HG03045 (cell line): ENCODE results near the gene GSG1L.

Experiments used
- ATAC-seq: cut with Tn5 transposase; IDR thresholded peaks from one replicate; pipeline ENCODE4 v1.9.1; 2021; ENCODE audit warnings: mild to moderate bottlenecking, moderate library complexity; ENCODE audit not compliant: unreplicated experiment

The GSG1L gene

DNA sequence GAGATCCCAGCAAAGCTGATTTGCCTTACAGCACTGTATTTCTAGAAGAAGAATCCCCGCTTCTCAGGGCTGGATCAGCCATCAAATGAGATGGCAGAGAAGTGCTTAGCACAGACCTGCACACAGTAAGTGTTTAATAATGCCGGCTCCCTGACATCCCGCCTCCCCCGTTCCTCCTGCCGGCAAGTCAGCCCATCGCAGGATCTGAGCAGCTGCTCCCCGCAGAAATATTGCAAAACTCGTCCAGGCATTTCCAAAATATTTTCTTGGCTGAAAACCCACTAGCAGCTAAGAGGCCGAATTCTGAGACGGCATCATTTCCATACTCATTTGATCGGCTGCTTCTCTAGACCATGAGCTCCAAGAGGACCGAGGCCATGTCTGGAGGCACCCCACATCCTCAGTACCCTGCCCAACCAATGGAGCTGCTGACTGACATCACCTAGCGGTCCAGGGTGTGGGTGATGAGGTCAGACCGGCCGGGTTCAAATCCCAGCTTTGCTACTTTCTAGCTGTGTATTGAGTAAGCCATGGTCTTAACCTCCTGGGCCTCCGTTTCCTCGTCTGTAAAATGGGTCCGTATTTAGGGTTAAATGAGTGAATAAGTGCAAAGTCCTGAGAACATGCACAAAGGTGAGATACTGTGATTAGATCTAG lies 262.1 kb downstream of the GSG1L start:
- ATAC-seq = no peak

- no peak for ATAC-seq
Measured at GRCh38 chr16:27800817-27801216, 262.7 kb downstream of the GSG1L start.

DNA sequence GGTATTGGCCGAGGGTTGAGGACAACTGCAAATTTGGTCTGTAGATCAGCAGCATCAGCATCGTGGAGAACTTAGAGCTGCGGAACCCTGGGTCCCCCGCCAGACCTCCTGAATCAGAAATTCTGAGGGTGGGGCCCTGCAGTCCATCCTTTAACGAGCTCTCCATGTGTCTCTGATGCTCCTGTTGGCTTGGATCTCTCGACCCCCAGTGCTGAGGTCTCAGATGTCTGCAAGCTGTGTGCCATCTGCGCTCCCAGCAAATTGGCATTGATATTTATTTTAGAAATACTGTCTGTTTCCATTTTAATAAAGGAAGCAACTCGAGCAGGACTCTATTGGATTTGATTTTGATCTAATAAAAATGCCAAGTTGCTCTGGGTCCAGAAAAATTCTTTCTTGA lies 263.6 kb downstream of the GSG1L start:
- no peak for ATAC-seq

GRCh38 chr16:27798241-27798640 lies 265.3 kb downstream of the GSG1L start:
- no peak for ATAC-seq

GRCh38 chr16:27795992-27796614 lies 267.4 kb downstream of the GSG1L start:
- ATAC-seq = no peak

GRCh38 chr16:27793249-27793622 lies 270.3 kb downstream of the GSG1L start:
- ATAC-seq = no peak

DNA sequence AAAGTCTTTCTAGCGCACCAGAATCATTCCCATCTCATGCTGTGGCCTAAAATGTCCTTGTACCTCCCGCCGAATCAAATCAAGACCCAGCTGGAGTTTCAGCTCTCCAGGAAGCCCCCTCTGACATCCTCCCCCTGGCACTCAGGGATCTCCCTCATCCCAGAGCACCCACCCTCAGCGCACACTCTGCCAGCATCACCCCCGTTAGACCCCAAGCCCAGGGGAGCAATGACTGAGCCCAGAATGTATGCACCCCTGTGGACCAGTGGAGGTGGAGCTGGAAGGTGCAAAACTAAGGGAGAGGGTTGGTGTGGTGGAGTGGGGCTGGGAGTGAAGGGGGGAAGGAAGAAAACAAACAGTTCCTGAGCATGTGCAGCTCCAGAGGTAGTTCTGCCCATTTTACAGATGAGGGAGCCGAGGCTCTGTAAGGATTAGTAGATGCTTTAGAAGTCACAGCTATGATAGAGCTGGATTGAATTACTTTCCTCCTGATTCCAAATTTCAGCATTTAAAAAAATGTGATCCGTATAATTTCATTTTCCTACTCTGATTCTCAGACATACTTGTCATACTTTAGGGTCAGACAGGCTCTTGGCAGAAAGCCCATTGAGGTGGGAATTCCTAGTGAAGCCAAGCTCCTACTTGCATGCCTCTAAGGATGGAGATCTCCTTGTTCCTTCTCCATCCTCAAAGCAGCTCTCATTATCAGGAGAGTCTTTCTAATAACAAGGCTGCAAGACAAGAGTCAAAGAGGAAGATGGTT lies 270.8 kb downstream of the GSG1L start:
- ATAC-seq = no peak

- no peak for ATAC-seq
Measured at GRCh38 chr16:27791404-27791719, 272.2 kb downstream of the GSG1L start.

- no peak for ATAC-seq
Measured at GRCh38 chr16:27790546-27791403, 272.7 kb downstream of the GSG1L start.

DNA sequence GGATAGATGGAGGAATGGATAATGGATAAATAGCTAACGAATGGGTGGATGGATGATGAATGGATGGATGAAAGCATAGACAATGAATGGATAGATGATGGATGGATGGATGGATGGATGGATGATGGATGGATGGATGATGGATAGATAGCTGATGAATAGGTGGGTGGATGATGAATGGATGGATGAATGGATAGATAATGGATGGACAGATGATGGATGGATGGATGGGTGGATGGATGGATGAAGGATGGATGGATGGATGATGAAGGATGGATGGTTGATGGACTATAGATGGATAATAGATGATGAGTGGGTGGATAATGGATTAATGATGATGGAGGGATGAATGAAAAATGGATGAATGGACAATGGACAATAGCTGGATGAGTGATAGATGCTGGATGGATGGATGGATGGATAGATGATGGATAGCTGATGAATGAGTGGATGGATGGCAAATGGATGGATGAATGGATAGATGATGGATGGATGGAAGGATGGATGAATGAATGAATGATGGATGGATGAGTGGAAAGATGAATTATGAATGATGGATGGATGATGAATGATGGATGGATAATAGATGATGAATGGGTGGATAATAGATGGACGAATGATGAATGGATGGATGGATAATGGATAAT lies 273.8 kb downstream of the GSG1L start:
- ATAC-seq = no peak

DNA sequence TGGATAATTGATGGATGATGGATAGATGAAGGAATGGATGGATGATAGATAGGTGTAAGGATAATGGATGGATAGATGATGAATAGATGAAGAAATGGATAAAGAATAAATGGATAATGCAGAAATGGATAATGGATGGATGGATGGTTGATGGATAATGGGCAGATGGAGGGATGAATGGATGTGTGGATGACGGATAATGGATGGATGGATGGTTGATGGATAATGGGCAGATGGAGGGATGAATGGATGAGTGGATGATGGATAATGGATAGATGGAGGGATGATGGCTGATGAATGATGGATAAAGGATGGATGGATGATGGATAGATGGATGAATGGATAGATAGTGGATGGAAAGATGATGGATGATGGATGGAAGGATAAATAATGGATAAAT lies 274.4 kb downstream of the GSG1L start:
- no peak for ATAC-seq

GRCh38 chr16:27787665-27788064 lies 275.8 kb downstream of the GSG1L start:
- no peak for ATAC-seq

GRCh38 chr16:27786923-27787625 lies 276.4 kb downstream of the GSG1L start:
- no peak for ATAC-seq

GRCh38 chr16:27786221-27786922 lies 277.1 kb downstream of the GSG1L start:
- no peak for ATAC-seq

DNA sequence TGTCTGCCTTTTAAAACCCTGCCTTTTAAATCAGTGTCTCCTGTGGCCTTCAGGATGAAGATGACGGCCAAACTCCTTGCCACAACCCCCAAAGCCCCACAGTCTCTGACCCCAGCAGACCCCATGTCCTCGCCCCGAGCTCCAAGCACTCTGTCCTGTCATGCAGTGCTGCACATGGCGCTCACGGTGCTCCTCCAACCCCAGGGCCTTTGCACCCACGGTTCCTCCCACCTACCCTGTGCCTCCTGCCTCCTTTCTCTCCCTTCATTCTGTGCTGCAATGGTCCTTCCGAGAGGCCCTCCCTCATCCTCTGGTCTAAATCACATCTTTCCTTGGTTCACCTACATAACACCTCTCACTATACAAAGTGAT lies 278.2 kb downstream of the GSG1L start:
- no peak for ATAC-seq

DNA sequence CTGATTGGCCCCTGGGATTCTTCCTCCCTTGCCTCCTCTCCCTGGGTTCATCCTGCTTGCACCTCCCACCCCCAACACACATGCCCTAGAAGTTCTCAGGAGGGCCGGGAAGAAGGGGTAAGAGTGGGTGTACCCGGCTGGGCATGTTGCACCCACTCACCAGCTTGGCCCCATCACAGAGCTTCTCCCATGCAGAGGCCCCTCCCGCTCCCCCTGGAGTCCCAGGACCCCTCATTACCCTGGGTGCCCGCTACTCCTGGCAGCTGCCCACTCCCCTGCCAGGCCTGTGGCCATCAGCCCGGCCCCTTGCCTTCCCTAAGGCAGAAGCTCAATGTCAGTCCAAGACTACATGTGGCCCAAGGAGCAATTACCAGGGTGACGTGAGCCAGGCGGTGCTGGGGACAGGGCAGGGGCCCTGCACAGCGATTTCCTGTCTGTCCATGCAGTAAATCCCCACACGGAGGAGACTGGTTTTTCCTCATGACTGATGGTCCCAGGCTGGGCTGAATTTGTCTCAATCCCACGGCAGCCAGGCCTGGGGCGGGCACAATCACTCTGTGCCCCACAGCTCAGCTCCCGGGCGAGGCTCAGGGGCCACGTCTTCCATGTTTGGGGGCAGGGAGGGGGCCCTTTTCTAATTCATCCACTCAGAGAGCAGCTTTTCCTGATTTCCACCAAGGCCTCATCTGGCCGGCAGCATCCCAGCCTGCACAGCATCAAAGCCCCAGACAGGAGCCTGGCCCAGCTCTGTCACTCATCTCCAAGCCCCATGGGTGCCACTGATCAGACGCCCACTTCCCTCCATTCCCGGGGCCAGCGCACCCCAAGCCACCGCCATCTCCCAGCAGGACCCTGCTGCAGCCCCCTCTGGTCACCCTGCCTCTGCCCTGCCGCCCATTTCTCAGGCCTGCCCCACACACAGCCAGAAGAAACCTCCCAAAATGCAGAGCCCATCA lies 278.9 kb downstream of the GSG1L start:
- no peak for ATAC-seq

- no peak for ATAC-seq
Measured at GRCh38 chr16:27781981-27782880, 281.3 kb downstream of the GSG1L start.

DNA sequence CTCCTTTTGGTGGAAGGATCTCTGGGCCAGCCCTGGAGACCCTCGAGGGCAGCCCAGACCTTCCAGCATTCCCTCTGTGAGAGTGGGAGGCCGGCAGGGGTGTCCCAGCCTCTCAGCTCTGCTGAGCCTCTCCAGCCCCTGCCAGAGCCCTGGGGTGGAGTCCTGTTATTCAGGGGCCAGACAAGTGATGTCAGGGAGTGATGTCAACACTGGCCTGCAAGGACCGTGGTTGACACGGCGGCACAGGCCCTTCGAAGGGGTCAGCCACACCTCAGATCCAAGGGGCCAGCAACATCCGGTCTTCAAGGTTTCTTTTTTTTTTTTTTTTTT lies 282.4 kb downstream of the GSG1L start:
- ATAC-seq = no peak
